ENCODE measurements around the gene PARP8.
A peak's percentile ranks its signal among the peaks of the same experiment; 100 is the strongest.
"Not testable (repeated sequence)": the region's sequence is repeated elsewhere in the genome, so short reads cannot be mapped to it uniquely, and the experiment has no call there.

PARP8 gene

GRCh38 chr5:50658246-50658645 lies 8.2 kb upstream of the PARP8 start:
- Histone ChIP-seq H3K36me3 (ENCODE audit: control insufficient read depth in 2 of 2, insufficient read depth in 2 of 2, low read length in 2 of 2) (no peaks in the 10 kb centered on the region), H3K9ac (ENCODE audit: low read depth in 1 of 2, low read length in 2 of 2) (no peak overlapping the region), H3K4me1 (ENCODE audit: control insufficient read depth in 2 of 2, insufficient read depth in 2 of 2, low read length in 2 of 2) (peaks cover 0 to 11% of the 10 kb centered on the region in 2 donors), H3K27ac (ENCODE audit: low read depth in 2 of 2, low read length in 2 of 2) (no peak overlapping the region), H3K9me3 (ENCODE audit: control insufficient read depth in 2 of 2, low read length in 2 of 2) (no peaks in the 10 kb centered on the region), H3K27me3 (ENCODE audit: control insufficient read depth in 2 of 2, insufficient read depth in 2 of 2, low read length in 2 of 2) (peaks cover 0 to 5% of the 10 kb centered on the region in 2 donors), H3K4me3 (ENCODE audit: low read length in 2 of 2) (no peak overlapping the region)

- Histone ChIP-seq H3K9me3 (ENCODE audit: control insufficient read depth in 2 of 2, low read length in 2 of 2) (no peaks in the 10 kb centered on the region), H3K4me3 (ENCODE audit: low read length in 2 of 2) (no peak overlapping the region), H3K4me1 (ENCODE audit: control insufficient read depth in 2 of 2, insufficient read depth in 2 of 2, low read length in 2 of 2) (peaks cover 2 to 11% of the 10 kb centered on the region in 2 donors), H3K9ac (ENCODE audit: low read depth in 1 of 2, low read length in 2 of 2) (no peak overlapping the region), H3K36me3 (ENCODE audit: control insufficient read depth in 2 of 2, insufficient read depth in 2 of 2, low read length in 2 of 2) (no peaks in the 10 kb centered on the region), H3K27me3 (ENCODE audit: control insufficient read depth in 2 of 2, insufficient read depth in 2 of 2, low read length in 2 of 2) (no peaks in the 10 kb centered on the region), H3K27ac (ENCODE audit: low read depth in 2 of 2, low read length in 2 of 2) (no peak overlapping the region)
Measured at GRCh38 chr5:50663636-50664035, 2.8 kb upstream of the PARP8 start.

DNA sequence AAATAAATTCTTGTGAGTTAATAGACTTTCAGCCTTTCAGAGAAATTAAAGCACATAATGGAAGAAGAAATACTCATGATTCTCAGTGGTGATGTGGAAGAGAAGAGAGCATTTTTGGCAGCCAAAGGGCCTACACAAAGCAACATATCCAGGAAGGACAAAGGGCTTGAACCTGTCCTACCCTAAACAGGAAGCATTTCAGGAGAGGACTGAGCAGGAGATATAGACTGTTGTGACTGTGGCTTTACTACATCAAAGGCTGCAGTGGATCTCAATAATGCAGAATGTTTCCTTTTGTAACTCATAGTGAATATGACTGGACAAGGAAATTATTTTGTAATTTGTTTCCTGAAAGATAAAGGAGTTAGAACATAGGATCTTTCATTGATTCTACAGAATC lies 1.3 kb upstream of the PARP8 start:
- Histone ChIP-seq H3K4me1 (ENCODE audit: control insufficient read depth in 2 of 2, insufficient read depth in 2 of 2, low read length in 2 of 2) (peaks cover 2 to 11% of the 10 kb centered on the region in 2 donors), H3K27me3 (ENCODE audit: control insufficient read depth in 2 of 2, insufficient read depth in 2 of 2, low read length in 2 of 2) (no peaks in the 10 kb centered on the region), H3K4me3 (ENCODE audit: low read length in 2 of 2) (no peak overlapping the region), H3K9me3 (ENCODE audit: control insufficient read depth in 2 of 2, low read length in 2 of 2) (no peaks in the 10 kb centered on the region), H3K9ac (ENCODE audit: low read depth in 1 of 2, low read length in 2 of 2) (no peak overlapping the region), H3K36me3 (ENCODE audit: control insufficient read depth in 2 of 2, insufficient read depth in 2 of 2, low read length in 2 of 2) (no peaks in the 10 kb centered on the region), H3K27ac (ENCODE audit: low read depth in 2 of 2, low read length in 2 of 2) (peak overlapping the region in 1 of 2 donors; percentile 89)

- Histone ChIP-seq H3K9ac (ENCODE audit: low read depth in 1 of 2, low read length in 2 of 2) (peak overlapping the region; percentile 63 to 91), H3K27ac (ENCODE audit: low read depth in 2 of 2, low read length in 2 of 2) (peak overlapping the region; percentile 89), H3K4me1 (ENCODE audit: control insufficient read depth in 2 of 2, insufficient read depth in 2 of 2, low read length in 2 of 2) (peaks cover 2 to 11% of the 10 kb centered on the region in 2 donors), H3K4me3 (ENCODE audit: low read length in 2 of 2) (peak overlapping the region; percentile 87 to 93)
- H3K27me3 ChIP-seq (ENCODE audit: control insufficient read depth in 2 of 2, insufficient read depth in 2 of 2, low read length in 2 of 2); H3K36me3 ChIP-seq (ENCODE audit: control insufficient read depth in 2 of 2, insufficient read depth in 2 of 2, low read length in 2 of 2); H3K9me3 ChIP-seq (ENCODE audit: control insufficient read depth in 2 of 2, low read length in 2 of 2): not testable (repeated sequence)
Measured at GRCh38 chr5:50665761-50666202, 655 bp upstream of the PARP8 start.

DNA sequence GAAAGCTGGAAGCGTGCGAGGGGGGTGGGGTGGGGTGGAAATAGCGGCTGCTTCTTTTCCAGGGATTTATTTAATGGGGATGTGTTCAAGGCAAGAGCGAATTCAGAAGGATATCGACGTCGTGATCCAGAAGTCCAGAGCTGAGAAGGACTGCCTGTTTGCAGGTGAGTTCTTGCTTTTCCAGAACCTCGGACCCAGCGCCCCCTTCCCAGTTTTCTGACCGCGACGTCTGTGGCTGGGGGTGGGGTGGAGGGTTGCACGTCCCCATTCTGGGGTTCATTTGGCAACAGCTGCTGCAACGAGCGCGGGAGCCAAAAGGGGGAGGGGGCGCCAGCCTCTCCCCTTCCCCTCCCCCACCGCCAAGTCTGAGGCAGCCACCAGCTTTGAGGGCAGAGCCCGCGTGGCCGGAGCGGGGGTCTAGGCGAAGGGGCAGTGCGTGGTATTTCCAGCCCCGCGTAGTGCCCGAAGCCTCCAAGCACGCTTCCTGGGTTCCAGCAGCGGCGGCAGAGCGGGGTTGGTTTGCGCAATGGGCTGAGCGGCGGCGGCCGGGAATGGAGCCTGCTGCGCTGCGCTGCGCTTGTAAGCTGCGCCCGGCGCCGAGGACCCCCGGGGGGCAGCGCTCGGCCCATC lies 701 bp downstream of the PARP8 start:
- Histone ChIP-seq H3K9ac (ENCODE audit: low read depth in 1 of 2, low read length in 2 of 2) (peak overlapping the region; percentile 70 to 91), H3K27ac (ENCODE audit: low read depth in 2 of 2, low read length in 2 of 2) (peak overlapping the region; percentile 89), H3K27me3 (ENCODE audit: control insufficient read depth in 2 of 2, insufficient read depth in 2 of 2, low read length in 2 of 2) (no peaks in the 10 kb centered on the region), H3K36me3 (ENCODE audit: control insufficient read depth in 2 of 2, insufficient read depth in 2 of 2, low read length in 2 of 2) (no peaks in the 10 kb centered on the region), H3K9me3 (ENCODE audit: control insufficient read depth in 2 of 2, low read length in 2 of 2) (no peaks in the 10 kb centered on the region), H3K4me3 (ENCODE audit: low read length in 2 of 2) (peak overlapping the region; percentile 87 to 93), H3K4me1 (ENCODE audit: control insufficient read depth in 2 of 2, insufficient read depth in 2 of 2, low read length in 2 of 2) (peaks cover 2 to 11% of the 10 kb centered on the region in 2 donors)

DNA sequence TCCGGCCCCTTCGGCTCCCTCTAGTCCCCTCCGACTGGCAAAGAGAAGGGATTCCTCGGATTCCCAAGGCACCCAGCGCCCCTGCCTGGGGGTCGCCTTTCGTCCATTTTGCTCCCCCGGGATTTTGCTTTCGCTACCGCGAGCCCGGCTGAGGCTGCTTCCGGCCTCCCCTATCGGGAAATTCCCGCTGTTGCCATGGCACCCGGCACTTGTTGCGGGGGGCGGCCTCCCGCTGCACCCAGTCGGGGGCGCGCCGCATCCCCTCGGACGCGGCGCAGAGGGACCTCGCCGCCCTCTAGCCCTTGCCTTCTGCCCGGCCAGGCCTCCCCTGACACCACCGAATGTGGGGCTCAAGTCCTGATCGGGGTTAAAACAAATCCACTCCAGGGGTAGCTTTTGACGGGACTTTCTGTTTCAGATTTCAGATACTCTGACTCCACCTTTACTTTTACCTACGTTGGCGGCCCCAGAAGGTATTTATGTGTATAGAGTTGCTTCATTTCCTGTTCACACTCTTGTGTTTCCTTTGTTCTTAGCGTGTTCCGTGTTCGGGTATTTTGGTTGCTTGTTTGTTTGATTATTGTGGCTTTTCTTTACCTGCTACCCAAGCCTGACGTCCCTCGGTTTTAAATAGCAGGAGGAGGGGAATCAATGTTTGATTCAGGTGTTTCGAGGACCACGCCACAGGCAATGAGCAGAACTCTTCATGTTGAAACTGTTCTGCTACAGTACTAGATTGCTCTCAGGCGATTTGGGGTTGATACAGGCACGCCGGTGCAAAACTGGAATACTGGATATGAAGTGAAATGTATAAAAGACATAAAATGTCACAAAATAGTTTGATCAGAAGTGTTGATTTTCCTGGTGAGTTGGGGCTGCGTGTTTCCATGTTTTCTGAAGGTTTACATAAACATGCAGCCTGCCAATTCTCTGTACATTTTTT lies 1.5 kb downstream of the PARP8 start:
- peak overlapping the region; percentile 70 to 91 for H3K9ac ChIP-seq (ENCODE audit: low read depth in 1 of 2, low read length in 2 of 2)
- H3K4me1 ChIP-seq (ENCODE audit: control insufficient read depth in 2 of 2, insufficient read depth in 2 of 2, low read length in 2 of 2), result peaks cover 2 to 11% of the 10 kb centered on the region in 2 donors

GRCh38 chr5:50668636-50669035 lies 2.2 kb downstream of the PARP8 start:
- not testable (repeated sequence) for H3K4me1 ChIP-seq (ENCODE audit: control insufficient read depth in 2 of 2, insufficient read depth in 2 of 2, low read length in 2 of 2); H3K36me3 ChIP-seq (ENCODE audit: control insufficient read depth in 2 of 2, insufficient read depth in 2 of 2, low read length in 2 of 2); H3K9me3 ChIP-seq (ENCODE audit: control insufficient read depth in 2 of 2, low read length in 2 of 2); H3K27me3 ChIP-seq (ENCODE audit: control insufficient read depth in 2 of 2, insufficient read depth in 2 of 2, low read length in 2 of 2); H3K9ac ChIP-seq (ENCODE audit: low read depth in 1 of 2, low read length in 2 of 2)
- Histone ChIP-seq H3K27ac (ENCODE audit: low read depth in 2 of 2, low read length in 2 of 2) (peak overlapping the region in 1 of 2 donors; percentile 89), H3K4me3 (ENCODE audit: low read length in 2 of 2) (peak overlapping the region; percentile 87 to 93)

More for the DNA sequence above, 1.5 kb downstream of the PARP8 start:
- Histone ChIP-seq H3K36me3 (ENCODE audit: control insufficient read depth in 2 of 2, insufficient read depth in 2 of 2, low read length in 2 of 2) (no peaks in the 10 kb centered on the region), H3K9me3 (ENCODE audit: control insufficient read depth in 2 of 2, low read length in 2 of 2) (no peaks in the 10 kb centered on the region), H3K27me3 (ENCODE audit: control insufficient read depth in 2 of 2, insufficient read depth in 2 of 2, low read length in 2 of 2) (no peaks in the 10 kb centered on the region), H3K4me3 (ENCODE audit: low read length in 2 of 2) (peak overlapping the region; percentile 87 to 93), H3K27ac (ENCODE audit: low read depth in 2 of 2, low read length in 2 of 2) (peak overlapping the region; percentile 89)

- H3K9ac ChIP-seq (ENCODE audit: low read depth in 1 of 2, low read length in 2 of 2), result no peak overlapping the region
- no peak overlapping the region for H3K27ac ChIP-seq (ENCODE audit: low read depth in 2 of 2, low read length in 2 of 2)
- no peaks in the 10 kb centered on the region for H3K27me3 ChIP-seq (ENCODE audit: control insufficient read depth in 2 of 2, insufficient read depth in 2 of 2, low read length in 2 of 2)
- no peak overlapping the region for H3K4me3 ChIP-seq (ENCODE audit: low read length in 2 of 2)
- no peaks in the 10 kb centered on the region for H3K36me3 ChIP-seq (ENCODE audit: control insufficient read depth in 2 of 2, insufficient read depth in 2 of 2, low read length in 2 of 2)
- H3K9me3 ChIP-seq (ENCODE audit: control insufficient read depth in 2 of 2, low read length in 2 of 2), result no peaks in the 10 kb centered on the region
- H3K4me1 ChIP-seq (ENCODE audit: control insufficient read depth in 2 of 2, insufficient read depth in 2 of 2, low read length in 2 of 2), result peaks cover 0 to 3% of the 10 kb centered on the region in 2 donors
Measured at GRCh38 chr5:50672663-50673062, 6.2 kb downstream of the PARP8 start.

DNA sequence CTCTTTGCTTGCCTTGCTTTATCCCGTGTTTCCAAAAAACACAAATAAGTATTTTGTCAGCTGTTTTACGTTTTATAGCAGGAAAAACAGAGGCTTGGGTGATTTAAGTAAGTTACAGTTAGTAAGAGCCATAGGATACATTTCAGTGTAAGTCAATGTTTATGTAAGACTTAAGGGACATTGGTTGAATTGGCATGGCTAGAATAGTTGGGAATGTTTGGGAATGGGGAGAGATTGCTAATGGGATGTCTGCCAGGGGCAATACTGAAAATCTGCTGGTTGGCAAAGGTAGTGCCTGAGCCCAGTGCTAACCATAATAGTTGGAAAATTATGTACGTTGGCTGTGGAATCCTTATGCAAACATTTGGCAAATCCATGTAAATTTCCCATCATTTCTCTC lies 7.0 kb downstream of the PARP8 start:
- not testable (repeated sequence) for H3K4me3 ChIP-seq (ENCODE audit: low read length in 2 of 2); H3K4me1 ChIP-seq (ENCODE audit: control insufficient read depth in 2 of 2, insufficient read depth in 2 of 2, low read length in 2 of 2); H3K9me3 ChIP-seq (ENCODE audit: control insufficient read depth in 2 of 2, low read length in 2 of 2); H3K27ac ChIP-seq (ENCODE audit: low read depth in 2 of 2, low read length in 2 of 2); H3K9ac ChIP-seq (ENCODE audit: low read depth in 1 of 2, low read length in 2 of 2); H3K27me3 ChIP-seq (ENCODE audit: control insufficient read depth in 2 of 2, insufficient read depth in 2 of 2, low read length in 2 of 2); H3K36me3 ChIP-seq (ENCODE audit: control insufficient read depth in 2 of 2, insufficient read depth in 2 of 2, low read length in 2 of 2)

DNA sequence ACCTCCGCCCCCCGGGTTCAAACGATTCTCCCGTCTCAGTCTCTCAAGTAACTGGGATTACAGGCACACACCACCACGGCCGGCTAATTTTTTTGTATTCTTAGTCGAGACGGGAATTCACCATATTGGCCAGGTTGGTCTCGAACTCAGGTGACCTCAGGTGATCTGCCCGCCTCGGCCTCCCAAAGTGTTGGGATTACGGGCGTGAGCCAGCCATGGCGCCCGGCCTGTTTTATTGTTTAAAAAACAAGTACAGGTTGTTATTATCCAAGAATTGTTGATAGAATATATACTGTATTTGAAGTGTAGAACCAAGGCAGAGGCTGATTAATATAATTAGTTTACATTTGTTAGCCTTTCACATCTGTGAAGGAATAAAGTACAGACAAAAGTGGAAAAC lies 8.9 kb downstream of the PARP8 start:
- no peak overlapping the region for H3K9ac ChIP-seq (ENCODE audit: low read depth in 1 of 2, low read length in 2 of 2)

More for the DNA sequence above, 8.9 kb downstream of the PARP8 start:
- no peak overlapping the region for H3K4me3 ChIP-seq (ENCODE audit: low read length in 2 of 2)
- peaks cover 0 to 2% of the 10 kb centered on the region in 2 donors for H3K4me1 ChIP-seq (ENCODE audit: control insufficient read depth in 2 of 2, insufficient read depth in 2 of 2, low read length in 2 of 2)
- H3K36me3 ChIP-seq (ENCODE audit: control insufficient read depth in 2 of 2, insufficient read depth in 2 of 2, low read length in 2 of 2), result no peaks in the 10 kb centered on the region
- no peaks in the 10 kb centered on the region for H3K9me3 ChIP-seq (ENCODE audit: control insufficient read depth in 2 of 2, low read length in 2 of 2)
- H3K27ac ChIP-seq (ENCODE audit: low read depth in 2 of 2, low read length in 2 of 2), result no peak overlapping the region
- H3K27me3 ChIP-seq (ENCODE audit: control insufficient read depth in 2 of 2, insufficient read depth in 2 of 2, low read length in 2 of 2), result no peaks in the 10 kb centered on the region

Measured in mucosa of rectum (tissue), 2 donors.